Activated T-cell treated with anti-CD3 and anti-CD28 coated beads, Interleukin-2, amount 50 U/mL, for 72 hours (primary cell): ENCODE data around the gene MRLN. TPM values are rescaled to one million over a fixed set of nuclear protein-coding genes. Genes with fewer than 3 reads are reported as not detected.

Source experiments
- ATAC-seq, 2 donors: fragments of 150-1000 bp; cut with Tn5 transposase; replicated peaks in 1 of 2; 2 replicates each; pipeline ENCODE4 v1.10.0; 2021; ENCODE audit warnings: moderate library complexity in 2 of 2, mild to moderate bottlenecking in 1 of 2
- DNase-seq, 2 donors: peaks; one replicate each; pipeline ENCODE4 v3.0.0; 2021 to 2022; ENCODE audit warnings: mixed read lengths in 1 of 2
- H3K27ac Mint-ChIP-seq: one replicate; pipeline ENCODE4 v1.8.0; 2022; ENCODE audit warnings: mild to moderate bottlenecking, moderate library complexity, mixed read lengths
- H3K27me3 Mint-ChIP-seq: one replicate; pipeline ENCODE4 v1.8.0; 2022; ENCODE audit warnings: low read depth, mixed read lengths
- H3K36me3 Mint-ChIP-seq, 2 donors: one replicate each; pipeline ENCODE4 v1.8.0; 2022; ENCODE audit warnings: mixed read lengths in 2 of 2, mild to moderate bottlenecking in 1 of 2; ENCODE audit not compliant: insufficient read depth in 2 of 2
- H3K4me1 Mint-ChIP-seq: one replicate; pipeline ENCODE4 v1.8.0; 2022; ENCODE audit warnings: low read depth, mixed read lengths
- H3K4me3 Mint-ChIP-seq, 2 donors: one replicate each; pipeline ENCODE4 v1.8.0; 2022; ENCODE audit warnings: mild to moderate bottlenecking in 2 of 2, mixed read lengths in 2 of 2, moderate library complexity in 2 of 2
- H3K9me3 Mint-ChIP-seq, 2 donors: one replicate each; pipeline ENCODE4 v1.8.0; 2022; ENCODE audit warnings: mixed read lengths in 2 of 2
- total RNA-seq, 2 donors: library from RNA; stranded (reverse); gene quantifications; one replicate each; pipeline ENCODE4 v1.2.3, GENCODE V29; 2022

MRLN gene
- total RNA-seq, 2 donors from 2014 or later: not detected

- H3K27me3 Mint-ChIP-seq: peaks cover 75% of the 10 kb centered on the region
- H3K36me3 Mint-ChIP-seq: no peaks in the 10 kb centered on the region
- peak within 1 kb of the TSS; percentile 82 to 84 for H3K4me3 Mint-ChIP-seq
- H3K4me1 Mint-ChIP-seq: no peaks in the 10 kb centered on the region
- no peaks in the 10 kb centered on the region for H3K9me3 Mint-ChIP-seq
- no peak within 1 kb of the TSS for H3K27ac Mint-ChIP-seq
- DNase-seq: peak; percentile 50 to 55
- peak; percentile 82 to 84 for ATAC-seq
Measured at GRCh38 chr10:59709395-59710125, 43.7 kb downstream of the MRLN start, which contains the start of gene SLC16A9. Gene SLC16A9, minus strand, starts transcription at chr10:59709850. Its CDS starts 25,559 bp downstream, at chr10:59684291.

- Mint-ChIP-seq H3K36me3 (no peaks in the 10 kb centered on the region), H3K27me3 (peaks cover 72% of the 10 kb centered on the region), H3K4me1 (no peaks in the 10 kb centered on the region), H3K27ac (no peak overlapping the region), H3K9me3 (no peaks in the 10 kb centered on the region), H3K4me3 (peak overlapping the region; percentile 82 to 84)
- ATAC-seq (peak; percentile 36 to 48), DNase-seq (peak; percentile 9 to 12)
Measured at GRCh38 chr10:59708816-59709394, 44.4 kb downstream of the MRLN start.

GRCh38 chr10:59706851-59707797, 46.1 kb downstream of the MRLN start:
- Mint-ChIP-seq H3K36me3 (no peaks in the 10 kb centered on the region), H3K27ac (no peak overlapping the region), H3K4me3 (peak overlapping the region in 1 of 2 donors; percentile 20), H3K4me1 (no peaks in the 10 kb centered on the region), H3K9me3 (no peaks in the 10 kb centered on the region), H3K27me3 (peaks cover 54% of the 10 kb centered on the region)
- ATAC-seq: no peak
- DNase-seq: no peak

- DNase-seq (no peak), ATAC-seq (no peak)
- Mint-ChIP-seq H3K27me3 (peaks cover 53% of the 10 kb centered on the region), H3K4me1 (no peaks in the 10 kb centered on the region), H3K4me3 (no peak overlapping the region), H3K27ac (no peak overlapping the region), H3K9me3 (no peaks in the 10 kb centered on the region), H3K36me3 (no peaks in the 10 kb centered on the region)
Measured at GRCh38 chr10:59705931-59706330, 47.3 kb downstream of the MRLN start.

GRCh38 chr10:59704630-59705029, 48.6 kb downstream of the MRLN start:
- Mint-ChIP-seq H3K9me3 (no peaks in the 10 kb centered on the region), H3K4me3 (no peak overlapping the region), H3K27ac (no peak overlapping the region), H3K4me1 (no peaks in the 10 kb centered on the region), H3K36me3 (no peaks in the 10 kb centered on the region), H3K27me3 (peaks cover 51% of the 10 kb centered on the region)
- DNase-seq: no peak
- no peak for ATAC-seq

- H3K27me3 Mint-ChIP-seq: peaks cover 48% of the 10 kb centered on the region
- H3K4me3 Mint-ChIP-seq: no peak overlapping the region
- peak; percentile 80 to 87 for ATAC-seq
- H3K9me3 Mint-ChIP-seq: no peaks in the 10 kb centered on the region
- DNase-seq: peak in 1 of 2 donors; percentile 26
- no peak overlapping the region for H3K27ac Mint-ChIP-seq
- no peaks in the 10 kb centered on the region for H3K36me3 Mint-ChIP-seq
- H3K4me1 Mint-ChIP-seq: no peaks in the 10 kb centered on the region
Measured at GRCh38 chr10:59702347-59702746, 50.9 kb downstream of the MRLN start.

DNA sequence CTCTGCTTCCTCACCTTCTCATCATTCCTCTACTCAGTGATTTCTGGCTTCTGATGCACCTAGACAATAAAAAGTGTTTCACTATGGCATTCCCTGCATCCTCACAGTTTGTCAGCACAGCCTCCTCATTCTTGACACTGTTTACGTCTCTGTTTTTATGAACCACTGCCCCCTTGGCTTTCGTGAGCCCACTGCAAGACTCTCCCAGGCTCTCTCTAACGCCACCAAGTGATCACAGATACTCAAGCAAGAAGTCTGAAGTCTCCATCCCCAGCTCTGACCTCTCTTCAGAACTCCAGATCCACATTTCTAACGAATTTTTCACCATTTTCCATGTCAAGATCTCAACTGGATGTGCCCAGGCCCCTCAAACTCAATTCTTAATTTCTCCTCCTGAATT, 52.5 kb downstream of the MRLN start:
- no peaks in the 10 kb centered on the region for H3K36me3 Mint-ChIP-seq
- no peak overlapping the region for H3K4me3 Mint-ChIP-seq
- no peak overlapping the region for H3K27ac Mint-ChIP-seq
- no peak for ATAC-seq
- DNase-seq: no peak
- no peaks in the 10 kb centered on the region for H3K9me3 Mint-ChIP-seq
- H3K4me1 Mint-ChIP-seq: no peaks in the 10 kb centered on the region
- H3K27me3 Mint-ChIP-seq: peaks cover 31% of the 10 kb centered on the region

DNA sequence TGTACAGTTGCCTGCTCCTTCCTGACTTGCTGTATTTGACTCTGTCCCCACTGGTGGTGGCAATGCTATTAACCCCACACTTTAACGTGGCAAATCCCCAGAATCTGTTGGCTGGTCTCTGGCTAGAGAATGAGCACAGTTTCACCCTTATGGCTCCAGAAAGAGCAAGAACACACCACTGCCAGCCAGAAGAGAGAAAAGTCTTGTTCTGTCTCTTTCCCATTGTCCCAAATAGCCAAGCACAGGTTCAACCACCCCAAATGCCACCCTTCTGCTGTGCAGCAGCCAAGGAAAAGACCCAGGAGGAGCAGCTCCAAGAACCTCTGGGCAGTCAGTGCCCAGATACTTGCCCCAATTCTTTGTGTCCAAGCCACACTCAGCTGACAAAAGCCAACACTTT, 54.9 kb downstream of the MRLN start:
- H3K9me3 Mint-ChIP-seq: no peaks in the 10 kb centered on the region
- no peak for ATAC-seq
- peaks cover 22% of the 10 kb centered on the region for H3K27me3 Mint-ChIP-seq

GRCh38 chr10:59695637-59696036, 57.6 kb downstream of the MRLN start:
- no peaks in the 10 kb centered on the region for H3K4me1 Mint-ChIP-seq
- H3K27ac Mint-ChIP-seq: no peak overlapping the region
- no peak for ATAC-seq
- H3K36me3 Mint-ChIP-seq: no peaks in the 10 kb centered on the region
- DNase-seq: no peak
- H3K27me3 Mint-ChIP-seq: peaks cover 15% of the 10 kb centered on the region
- H3K9me3 Mint-ChIP-seq: no peaks in the 10 kb centered on the region
- no peak overlapping the region for H3K4me3 Mint-ChIP-seq

More for the DNA sequence above, 54.9 kb downstream of the MRLN start:
- no peak overlapping the region for H3K27ac Mint-ChIP-seq
- H3K4me1 Mint-ChIP-seq: no peaks in the 10 kb centered on the region
- no peak overlapping the region for H3K4me3 Mint-ChIP-seq
- no peaks in the 10 kb centered on the region for H3K36me3 Mint-ChIP-seq
- no peak for DNase-seq

DNA sequence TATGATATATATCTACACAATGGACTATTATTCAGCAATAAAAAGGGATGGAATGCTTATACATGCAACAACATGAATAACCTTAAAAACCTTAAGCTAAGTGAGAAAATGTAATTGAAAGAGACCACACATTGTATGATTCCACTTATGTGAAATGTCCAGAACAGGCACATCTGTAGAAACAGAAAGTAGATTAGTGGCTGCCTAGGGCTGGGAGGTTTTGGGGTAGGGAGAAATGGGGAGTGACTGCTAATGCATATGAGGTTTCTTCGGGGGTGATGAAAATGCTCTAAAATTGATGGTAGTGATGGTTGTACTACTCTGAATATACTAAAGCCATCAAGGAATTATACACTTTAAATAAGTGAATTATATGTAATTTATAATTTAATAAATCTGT, 58.3 kb downstream of the MRLN start:
- no peaks in the 10 kb centered on the region for H3K4me1 Mint-ChIP-seq
- DNase-seq: no peak
- H3K36me3 Mint-ChIP-seq: no peaks in the 10 kb centered on the region
- ATAC-seq: no peak
- H3K4me3 Mint-ChIP-seq: no peak overlapping the region
- no peak overlapping the region for H3K27ac Mint-ChIP-seq
- peaks cover 18% of the 10 kb centered on the region for H3K27me3 Mint-ChIP-seq
- H3K9me3 Mint-ChIP-seq: no peaks in the 10 kb centered on the region

GRCh38 chr10:59692113-59692512, 61.1 kb downstream of the MRLN start:
- H3K4me3 Mint-ChIP-seq: no peak overlapping the region
- no peaks in the 10 kb centered on the region for H3K9me3 Mint-ChIP-seq
- H3K27ac Mint-ChIP-seq: no peak overlapping the region
- no peaks in the 10 kb centered on the region for H3K36me3 Mint-ChIP-seq
- ATAC-seq (no peak), DNase-seq (no peak)
- H3K27me3 Mint-ChIP-seq: peaks cover 21% of the 10 kb centered on the region
- H3K4me1 Mint-ChIP-seq: no peaks in the 10 kb centered on the region

GRCh38 chr10:59688921-59689351, 64.3 kb downstream of the MRLN start:
- no peak overlapping the region for H3K4me3 Mint-ChIP-seq
- DNase-seq (no peak), ATAC-seq (peak in 1 of 2 donors; percentile 52)
- no peaks in the 10 kb centered on the region for H3K36me3 Mint-ChIP-seq
- no peaks in the 10 kb centered on the region for H3K4me1 Mint-ChIP-seq
- H3K27ac Mint-ChIP-seq: no peak overlapping the region
- no peaks in the 10 kb centered on the region for H3K9me3 Mint-ChIP-seq
- peaks cover 21% of the 10 kb centered on the region for H3K27me3 Mint-ChIP-seq

- no peak overlapping the region for H3K4me3 Mint-ChIP-seq
- ATAC-seq (no peak), DNase-seq (no peak)
- no peaks in the 10 kb centered on the region for H3K9me3 Mint-ChIP-seq
- H3K4me1 Mint-ChIP-seq: no peaks in the 10 kb centered on the region
- H3K27ac Mint-ChIP-seq: no peak overlapping the region
- peaks cover 16% of the 10 kb centered on the region for H3K27me3 Mint-ChIP-seq
- H3K36me3 Mint-ChIP-seq: no peaks in the 10 kb centered on the region
Measured at GRCh38 chr10:59687657-59688056, 65.6 kb downstream of the MRLN start.
